Measurements from ENCODE around the gene ATXN2. TPM values are rescaled to one million over a fixed set of nuclear protein-coding genes. Genes with fewer than 3 reads are reported as not detected.
A peak's percentile ranks its signal among the peaks of the same experiment; 100 is the strongest.

Gene ATXN2
- total and polyA plus RNA-seq, 2 of the 4 experiments (the other 2 are of a cell fraction): 12.4 to 66.5 TPM

DNA sequence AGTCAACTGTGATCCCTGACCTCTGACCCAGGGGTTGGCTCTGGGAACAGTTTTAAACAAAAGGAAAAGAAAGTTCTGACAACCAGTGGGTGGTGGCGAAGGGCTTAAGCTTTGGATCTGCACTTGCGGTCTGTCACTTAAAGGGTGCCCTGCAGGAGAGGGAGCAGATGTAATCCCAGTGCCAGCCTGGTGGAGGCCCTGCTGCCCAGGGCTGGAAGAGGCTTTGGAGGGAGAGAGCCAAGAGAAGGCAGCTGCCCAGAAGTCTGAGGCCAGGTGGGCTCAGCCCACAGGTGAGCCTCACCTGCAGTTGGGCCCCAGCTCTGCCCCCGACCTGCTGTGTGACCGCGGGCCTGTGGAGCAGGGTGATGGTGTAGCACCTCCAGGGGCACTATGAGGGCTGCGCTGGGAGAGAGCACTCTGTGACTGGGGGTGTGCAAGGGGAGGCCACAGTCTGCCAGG, 174.3 kb downstream of the ATXN2 start:
- Histone ChIP-seq H3K27me3 (ENCODE audit: control insufficient read depth, insufficient read depth, low read length) (no peaks in the 10 kb centered on the region), H3K27ac (ENCODE audit: insufficient read depth, low read length) (no peak overlapping the region), H3K4me2 (ENCODE audit: low read depth, low read length) (no peak overlapping the region), H3K9ac (ENCODE audit: low read depth, low read length) (no peak overlapping the region), H2BK20ac (ENCODE audit: low read depth, low read length) (no peak overlapping the region), H2BK120ac (ENCODE audit: low read depth, low read length) (no peak overlapping the region), H3K18ac (ENCODE audit: low read depth, low read length) (no peak overlapping the region), H3K36me3 (ENCODE audit: control insufficient read depth, insufficient read depth, low read length) (peaks cover 8% of the 10 kb centered on the region), H3K4me1 (ENCODE audit: control insufficient read depth, insufficient read depth, low read length) (peaks cover 12% of the 10 kb centered on the region), H3K9me3 (ENCODE audit: control insufficient read depth, insufficient read depth, low read length) (no peaks in the 10 kb centered on the region), H4K8ac (ENCODE audit: low read depth in 2 of 2, low read length in 2 of 2) (no peak overlapping the region), H4K20me1 (ENCODE audit: insufficient read depth, low read length) (peaks cover 41% of the 10 kb centered on the region), H4K5ac (ENCODE audit: low read depth, low read length) (no peak overlapping the region), H2BK5ac (ENCODE audit: low read depth, low read length, poor library complexity, severe bottlenecking) (no peak overlapping the region), H3K4me3 (ENCODE audit: insufficient read depth, low read depth, low read length) (no peak overlapping the region), H2AK5ac (ENCODE audit: low read depth, low read length) (no peak overlapping the region), H2BK15ac (ENCODE audit: low read depth, low read length) (no peak overlapping the region), H3K9me1 (ENCODE audit: insufficient read depth, low read length) (peaks cover 18% of the 10 kb centered on the region), H4K91ac (ENCODE audit: insufficient read depth, low read depth, low read length) (no peak overlapping the region), H3K23ac (ENCODE audit: low read depth, low read length) (no peak overlapping the region), H3K14ac (replicated peaks; ENCODE audit: low read depth, low read length) (0 out of 2 replicates have a peak overlapping the region, but pooled peaks have one; percentile 9), H3K56ac (ENCODE audit: extremely low read depth, insufficient read depth, low read length) (no peak overlapping the region), H2AK9ac (replicated peaks; ENCODE audit: low read depth, low read length, poor library complexity) (no peak overlapping the region), H2AFZ (replicated peaks; ENCODE audit: low read length, poor library complexity) (no peak overlapping the region), H3K79me1 (ENCODE audit: low read depth in 1 of 2, low read length in 2 of 2) (peaks cover 38 to 84% of the 10 kb centered on the region in 2 experiments), H3K4ac (ENCODE audit: low read depth, low read length) (no peak overlapping the region)
- no TSS peak for BruUV-seq (replicated peaks)
- ChIA-PET CTCF (no interaction called here), POLR2A (ENCODE audit: unreplicated experiment) (no interaction called here)
- 0 out of 2 replicates have a peak, but pooled peaks have one; percentile 8 for ATAC-seq (ENCODE audit: low read depth)
- 100% methylated on average over 2 of the region's 6 CpGs; no CpG with 5 or more reads in 1 of the 2 experiments for WGBS, 2 experiments (ENCODE audit: extremely low coverage in 2 of 2, insufficient read length in 1 of 2)
- intact Hi-C loops (cut with micrococcal nuclease) (no loop called here), in situ Hi-C loops (cut with MboI; ENCODE audit: low sequenced_read_pairs) (no loop called here), dilution Hi-C loops (cut with HindIII; ENCODE audit: low sequenced_read_pairs, unreplicated experiment) (no loop called here)
- no peak for DNase-seq
- TF ChIP-seq SMC3 (IDR thresholded peaks at IDR 0.05; ENCODE audit: low read depth, low read length) (no peak), MAZ (IDR thresholded peaks at IDR 0.05; ENCODE audit: borderline replicate concordance, low read depth, low read length) (no peak), RAD21 (IDR thresholded peaks at IDR 0.05; ENCODE audit: low read length) (no peak)
- TF ChIP-seq, protein P1, sequence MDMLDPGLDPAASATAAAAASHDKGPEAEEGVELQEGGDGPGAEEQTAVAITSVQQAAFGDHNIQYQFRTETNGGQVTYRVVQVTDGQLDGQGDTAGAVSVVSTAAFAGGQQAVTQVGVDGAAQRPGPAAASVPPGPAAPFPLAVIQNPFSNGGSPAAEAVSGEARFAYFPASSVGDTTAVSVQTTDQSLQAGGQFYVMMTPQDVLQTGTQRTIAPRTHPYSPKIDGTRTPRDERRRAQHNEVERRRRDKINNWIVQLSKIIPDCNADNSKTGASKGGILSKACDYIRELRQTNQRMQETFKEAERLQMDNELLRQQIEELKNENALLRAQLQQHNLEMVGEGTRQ (IDR thresholded peaks at IDR 0.05; ENCODE audit: low read depth, low read length): no peak
- TF ChIP-seq, protein P2, sequence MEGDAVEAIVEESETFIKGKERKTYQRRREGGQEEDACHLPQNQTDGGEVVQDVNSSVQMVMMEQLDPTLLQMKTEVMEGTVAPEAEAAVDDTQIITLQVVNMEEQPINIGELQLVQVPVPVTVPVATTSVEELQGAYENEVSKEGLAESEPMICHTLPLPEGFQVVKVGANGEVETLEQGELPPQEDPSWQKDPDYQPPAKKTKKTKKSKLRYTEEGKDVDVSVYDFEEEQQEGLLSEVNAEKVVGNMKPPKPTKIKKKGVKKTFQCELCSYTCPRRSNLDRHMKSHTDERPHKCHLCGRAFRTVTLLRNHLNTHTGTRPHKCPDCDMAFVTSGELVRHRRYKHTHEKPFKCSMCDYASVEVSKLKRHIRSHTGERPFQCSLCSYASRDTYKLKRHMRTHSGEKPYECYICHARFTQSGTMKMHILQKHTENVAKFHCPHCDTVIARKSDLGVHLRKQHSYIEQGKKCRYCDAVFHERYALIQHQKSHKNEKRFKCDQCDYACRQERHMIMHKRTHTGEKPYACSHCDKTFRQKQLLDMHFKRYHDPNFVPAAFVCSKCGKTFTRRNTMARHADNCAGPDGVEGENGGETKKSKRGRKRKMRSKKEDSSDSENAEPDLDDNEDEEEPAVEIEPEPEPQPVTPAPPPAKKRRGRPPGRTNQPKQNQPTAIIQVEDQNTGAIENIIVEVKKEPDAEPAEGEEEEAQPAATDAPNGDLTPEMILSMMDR (conservative IDR thresholded peaks at IDR 0.05; ENCODE audit: low read depth, low read length): peak; percentile 20; the same call in 1 of the 2 replicates
- TF ChIP-seq, protein P3, sequence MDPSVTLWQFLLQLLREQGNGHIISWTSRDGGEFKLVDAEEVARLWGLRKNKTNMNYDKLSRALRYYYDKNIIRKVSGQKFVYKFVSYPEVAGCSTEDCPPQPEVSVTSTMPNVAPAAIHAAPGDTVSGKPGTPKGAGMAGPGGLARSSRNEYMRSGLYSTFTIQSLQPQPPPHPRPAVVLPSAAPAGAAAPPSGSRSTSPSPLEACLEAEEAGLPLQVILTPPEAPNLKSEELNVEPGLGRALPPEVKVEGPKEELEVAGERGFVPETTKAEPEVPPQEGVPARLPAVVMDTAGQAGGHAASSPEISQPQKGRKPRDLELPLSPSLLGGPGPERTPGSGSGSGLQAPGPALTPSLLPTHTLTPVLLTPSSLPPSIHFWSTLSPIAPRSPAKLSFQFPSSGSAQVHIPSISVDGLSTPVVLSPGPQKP (IDR thresholded peaks at IDR 0.05; ENCODE audit: borderline replicate concordance, low read depth, low read length): no peak
